ENCODE measurements around the gene GPM6B. TPM values are rescaled to one million over a fixed set of nuclear protein-coding genes. Genes with fewer than 3 reads are reported as not detected.

The GPM6B gene
- total RNA-seq, 1 experiment from 2014 or later = 99.8 TPM

- TF ChIP-seq ATF6 (CRISPR knock-in tag; IDR thresholded peaks at IDR 0.05) (no peak), HMGXB4 (CRISPR knock-in tag; IDR thresholded peaks at IDR 0.05) (no peak), OVOL2 (CRISPR knock-in tag; IDR thresholded peaks at IDR 0.05; ENCODE audit: borderline replicate concordance) (no peak), E2F1 (CRISPR knock-in tag; IDR thresholded peaks at IDR 0.05) (no peak), SP1 (CRISPR knock-in tag; conservative IDR thresholded peaks at IDR 0.05) (no peak), ZNF219 (CRISPR knock-in tag; IDR thresholded peaks at IDR 0.05; ENCODE audit: borderline replicate concordance) (no peak), ZNF121 (CRISPR knock-in tag; IDR thresholded peaks at IDR 0.05) (no peak), PRDM15 (CRISPR knock-in tag; IDR thresholded peaks at IDR 0.05) (no peak)
- TF ChIP-seq, protein P1, sequence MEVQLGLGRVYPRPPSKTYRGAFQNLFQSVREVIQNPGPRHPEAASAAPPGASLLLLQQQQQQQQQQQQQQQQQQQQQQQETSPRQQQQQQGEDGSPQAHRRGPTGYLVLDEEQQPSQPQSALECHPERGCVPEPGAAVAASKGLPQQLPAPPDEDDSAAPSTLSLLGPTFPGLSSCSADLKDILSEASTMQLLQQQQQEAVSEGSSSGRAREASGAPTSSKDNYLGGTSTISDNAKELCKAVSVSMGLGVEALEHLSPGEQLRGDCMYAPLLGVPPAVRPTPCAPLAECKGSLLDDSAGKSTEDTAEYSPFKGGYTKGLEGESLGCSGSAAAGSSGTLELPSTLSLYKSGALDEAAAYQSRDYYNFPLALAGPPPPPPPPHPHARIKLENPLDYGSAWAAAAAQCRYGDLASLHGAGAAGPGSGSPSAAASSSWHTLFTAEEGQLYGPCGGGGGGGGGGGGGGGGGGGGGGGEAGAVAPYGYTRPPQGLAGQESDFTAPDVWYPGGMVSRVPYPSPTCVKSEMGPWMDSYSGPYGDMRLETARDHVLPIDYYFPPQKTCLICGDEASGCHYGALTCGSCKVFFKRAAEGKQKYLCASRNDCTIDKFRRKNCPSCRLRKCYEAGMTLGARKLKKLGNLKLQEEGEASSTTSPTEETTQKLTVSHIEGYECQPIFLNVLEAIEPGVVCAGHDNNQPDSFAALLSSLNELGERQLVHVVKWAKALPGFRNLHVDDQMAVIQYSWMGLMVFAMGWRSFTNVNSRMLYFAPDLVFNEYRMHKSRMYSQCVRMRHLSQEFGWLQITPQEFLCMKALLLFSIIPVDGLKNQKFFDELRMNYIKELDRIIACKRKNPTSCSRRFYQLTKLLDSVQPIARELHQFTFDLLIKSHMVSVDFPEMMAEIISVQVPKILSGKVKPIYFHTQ (CRISPR knock-in tag; IDR thresholded peaks at IDR 0.05) = no peak
- TF ChIP-seq, protein P2, sequence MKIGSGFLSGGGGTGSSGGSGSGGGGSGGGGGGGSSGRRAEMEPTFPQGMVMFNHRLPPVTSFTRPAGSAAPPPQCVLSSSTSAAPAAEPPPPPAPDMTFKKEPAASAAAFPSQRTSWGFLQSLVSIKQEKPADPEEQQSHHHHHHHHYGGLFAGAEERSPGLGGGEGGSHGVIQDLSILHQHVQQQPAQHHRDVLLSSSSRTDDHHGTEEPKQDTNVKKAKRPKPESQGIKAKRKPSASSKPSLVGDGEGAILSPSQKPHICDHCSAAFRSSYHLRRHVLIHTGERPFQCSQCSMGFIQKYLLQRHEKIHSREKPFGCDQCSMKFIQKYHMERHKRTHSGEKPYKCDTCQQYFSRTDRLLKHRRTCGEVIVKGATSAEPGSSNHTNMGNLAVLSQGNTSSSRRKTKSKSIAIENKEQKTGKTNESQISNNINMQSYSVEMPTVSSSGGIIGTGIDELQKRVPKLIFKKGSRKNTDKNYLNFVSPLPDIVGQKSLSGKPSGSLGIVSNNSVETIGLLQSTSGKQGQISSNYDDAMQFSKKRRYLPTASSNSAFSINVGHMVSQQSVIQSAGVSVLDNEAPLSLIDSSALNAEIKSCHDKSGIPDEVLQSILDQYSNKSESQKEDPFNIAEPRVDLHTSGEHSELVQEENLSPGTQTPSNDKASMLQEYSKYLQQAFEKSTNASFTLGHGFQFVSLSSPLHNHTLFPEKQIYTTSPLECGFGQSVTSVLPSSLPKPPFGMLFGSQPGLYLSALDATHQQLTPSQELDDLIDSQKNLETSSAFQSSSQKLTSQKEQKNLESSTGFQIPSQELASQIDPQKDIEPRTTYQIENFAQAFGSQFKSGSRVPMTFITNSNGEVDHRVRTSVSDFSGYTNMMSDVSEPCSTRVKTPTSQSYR (CRISPR knock-in tag; IDR thresholded peaks at IDR 0.05) = no peak
- TF ChIP-seq, protein P3, sequence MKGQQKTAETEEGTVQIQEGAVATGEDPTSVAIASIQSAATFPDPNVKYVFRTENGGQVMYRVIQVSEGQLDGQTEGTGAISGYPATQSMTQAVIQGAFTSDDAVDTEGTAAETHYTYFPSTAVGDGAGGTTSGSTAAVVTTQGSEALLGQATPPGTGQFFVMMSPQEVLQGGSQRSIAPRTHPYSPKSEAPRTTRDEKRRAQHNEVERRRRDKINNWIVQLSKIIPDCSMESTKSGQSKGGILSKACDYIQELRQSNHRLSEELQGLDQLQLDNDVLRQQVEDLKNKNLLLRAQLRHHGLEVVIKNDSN (CRISPR knock-in tag; IDR thresholded peaks at IDR 0.05) = no peak
These were observed 4.8 kb upstream of the GPM6B start (continued) for GRCh38 chrX:13821738-13822137.

Measured in WTC11 (cell line).